Activated effector memory CD4-positive, alpha-beta T cell treated with Interleukin-2 at 50 U/mL for 16 hours (primary cell): ENCODE measurements around the gene HTRA1.
A peak's percentile ranks its signal among the peaks of the same experiment; 100 is the strongest.

ENCODE experiments used
- DNase-seq: peaks from one replicate; pipeline ENCODE4 v3.0.0-alpha.2; 2020

HTRA1 gene

DNA sequence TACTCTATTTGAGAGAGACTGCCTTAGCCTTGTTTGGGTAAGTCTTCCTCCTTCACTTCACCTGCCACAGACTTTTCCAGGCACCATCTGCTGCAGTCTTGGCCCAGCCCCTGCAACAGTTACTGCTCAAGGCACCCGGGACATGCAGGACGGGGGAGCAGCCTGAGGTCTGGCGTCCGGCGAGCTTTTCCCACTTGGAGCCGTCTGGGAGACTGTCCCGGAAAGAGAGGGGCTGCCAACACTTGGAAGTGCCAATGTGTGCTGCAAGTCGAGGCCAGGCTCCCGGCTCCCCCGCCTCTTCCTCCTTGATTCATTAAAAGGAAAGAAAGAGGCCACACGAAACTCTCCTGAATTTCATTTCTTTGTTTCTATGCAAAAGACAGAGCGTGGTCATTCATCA lies 13.7 kb downstream of the HTRA1 start:
- no peak for DNase-seq

DNA sequence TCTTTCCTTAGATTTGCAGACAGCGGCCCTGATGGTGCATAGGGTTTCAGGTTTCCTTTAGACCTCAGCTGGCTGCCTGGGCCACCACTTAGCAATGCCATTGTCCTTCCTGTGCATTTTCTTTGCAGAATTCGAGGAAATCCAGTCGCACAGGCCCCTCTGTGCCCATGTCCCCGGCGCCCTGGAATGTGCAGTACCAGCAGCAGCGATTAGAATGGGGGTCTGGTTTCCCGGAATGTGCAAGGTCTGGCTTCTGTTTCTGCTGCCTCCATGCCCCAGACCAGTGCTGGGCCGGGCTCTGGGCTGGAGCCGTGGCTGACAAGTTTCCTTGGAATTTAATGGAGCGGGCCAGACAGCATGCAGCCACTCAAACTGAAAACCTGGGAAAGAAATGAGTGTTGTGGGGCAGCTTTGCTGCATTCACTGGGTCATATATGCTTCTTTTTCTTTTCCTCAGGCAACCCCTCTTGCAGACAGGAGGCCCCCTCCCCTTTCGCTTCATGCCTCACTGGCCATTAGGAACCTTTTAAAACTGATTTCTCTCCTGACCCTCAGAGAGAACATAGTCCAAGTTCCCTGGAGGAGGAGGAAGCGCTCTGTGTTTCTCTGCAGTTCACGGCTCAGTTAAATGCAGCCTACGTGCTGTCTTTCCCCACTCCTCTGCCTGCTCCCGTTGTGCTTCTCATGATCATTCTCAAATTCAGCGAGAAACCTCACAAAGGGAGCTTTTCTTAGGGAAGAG lies 14.4 kb downstream of the HTRA1 start:
- no peak for DNase-seq

DNA sequence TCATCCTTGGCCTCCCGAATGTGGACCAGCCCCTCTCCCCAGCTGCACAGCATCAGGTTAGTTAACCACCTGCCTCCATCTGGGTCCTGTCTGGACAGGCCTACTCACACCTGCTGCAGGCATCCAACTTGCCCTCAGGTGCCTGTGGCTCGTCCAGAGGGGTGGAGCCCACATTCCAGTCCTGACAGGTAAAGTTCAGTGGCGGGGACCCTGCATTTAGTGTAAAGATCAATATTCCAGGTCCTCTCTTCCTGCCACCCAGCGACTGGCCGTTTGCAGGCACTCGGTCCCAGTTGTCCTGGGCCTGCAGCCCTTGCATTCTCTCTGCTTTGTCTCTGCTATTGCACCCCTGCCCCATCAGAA lies 15.0 kb downstream of the HTRA1 start:
- no peak for DNase-seq

DNA sequence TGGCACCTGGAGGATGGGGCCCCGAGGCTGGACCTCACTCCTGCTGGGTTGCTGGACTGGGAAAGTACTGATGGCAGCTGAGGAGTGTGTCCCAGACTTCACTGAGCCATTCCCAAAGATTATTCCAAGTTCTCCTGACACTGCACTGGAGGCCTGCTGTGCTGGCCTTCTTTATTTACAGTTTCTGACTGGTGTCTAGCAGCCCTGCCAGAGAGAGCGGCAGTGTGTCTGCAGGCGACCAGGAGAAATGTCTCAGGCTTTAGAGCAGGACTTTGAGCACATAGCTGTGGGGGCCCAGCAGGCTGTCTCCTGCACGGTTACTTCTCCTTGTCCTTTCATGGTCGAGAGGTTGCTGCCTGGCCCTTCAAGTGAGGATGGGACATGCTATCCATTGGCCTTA lies 16.1 kb downstream of the HTRA1 start:
- DNase-seq, result no peak

DNA sequence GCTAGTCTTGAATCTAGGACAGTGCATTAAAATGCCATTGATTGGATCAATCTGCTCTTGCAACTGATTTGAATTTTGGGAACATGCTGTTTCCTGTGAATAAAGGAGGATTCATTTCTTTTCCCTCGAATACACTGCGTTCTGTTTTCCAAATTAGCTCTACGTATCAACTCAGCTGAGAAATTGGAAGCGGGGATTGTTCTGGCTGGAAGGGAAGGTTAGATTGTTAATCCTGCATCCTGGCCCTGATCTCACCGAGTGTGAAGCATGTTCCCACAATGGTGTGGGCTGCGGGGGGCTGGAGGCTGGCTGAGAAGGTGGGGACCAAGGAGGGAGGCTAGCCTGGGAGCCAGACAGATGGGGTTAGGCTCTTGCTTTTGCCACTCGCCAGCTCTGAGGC lies 17.6 kb downstream of the HTRA1 start:
- no peak for DNase-seq

DNA sequence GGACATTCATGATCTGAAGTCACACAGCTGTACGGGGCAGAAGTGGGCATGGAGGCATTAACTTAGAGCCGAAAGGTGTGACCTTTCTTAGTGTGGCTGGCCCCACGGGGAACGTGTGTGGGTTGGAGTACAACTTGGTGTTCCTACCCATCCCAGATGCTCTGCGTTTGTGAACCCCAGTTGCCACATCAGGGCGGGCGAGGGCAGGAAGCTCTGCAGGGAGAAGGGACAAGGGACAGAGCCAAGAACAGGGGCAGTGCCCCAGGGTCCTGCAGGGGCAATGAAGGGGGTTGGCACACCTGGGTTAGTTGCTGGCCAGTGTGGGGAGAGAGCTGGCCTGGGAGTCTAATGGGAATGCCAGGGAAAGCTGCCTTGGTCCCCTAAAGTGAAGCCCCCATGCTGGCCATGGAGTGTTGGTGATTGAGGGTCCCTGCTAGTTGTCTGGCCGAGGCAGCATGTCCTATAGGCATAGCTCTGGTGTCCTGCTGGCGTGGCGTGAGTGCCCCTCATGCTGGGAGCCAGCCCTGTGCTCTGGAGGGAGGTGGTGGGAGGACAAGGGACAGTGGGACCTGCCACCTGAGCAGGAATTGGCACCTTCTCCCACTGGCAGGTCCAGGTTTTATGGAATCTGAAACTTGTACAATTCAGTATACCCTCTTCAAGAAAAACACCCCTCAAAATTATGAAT lies 18.9 kb downstream of the HTRA1 start:
- DNase-seq, result no peak

DNA sequence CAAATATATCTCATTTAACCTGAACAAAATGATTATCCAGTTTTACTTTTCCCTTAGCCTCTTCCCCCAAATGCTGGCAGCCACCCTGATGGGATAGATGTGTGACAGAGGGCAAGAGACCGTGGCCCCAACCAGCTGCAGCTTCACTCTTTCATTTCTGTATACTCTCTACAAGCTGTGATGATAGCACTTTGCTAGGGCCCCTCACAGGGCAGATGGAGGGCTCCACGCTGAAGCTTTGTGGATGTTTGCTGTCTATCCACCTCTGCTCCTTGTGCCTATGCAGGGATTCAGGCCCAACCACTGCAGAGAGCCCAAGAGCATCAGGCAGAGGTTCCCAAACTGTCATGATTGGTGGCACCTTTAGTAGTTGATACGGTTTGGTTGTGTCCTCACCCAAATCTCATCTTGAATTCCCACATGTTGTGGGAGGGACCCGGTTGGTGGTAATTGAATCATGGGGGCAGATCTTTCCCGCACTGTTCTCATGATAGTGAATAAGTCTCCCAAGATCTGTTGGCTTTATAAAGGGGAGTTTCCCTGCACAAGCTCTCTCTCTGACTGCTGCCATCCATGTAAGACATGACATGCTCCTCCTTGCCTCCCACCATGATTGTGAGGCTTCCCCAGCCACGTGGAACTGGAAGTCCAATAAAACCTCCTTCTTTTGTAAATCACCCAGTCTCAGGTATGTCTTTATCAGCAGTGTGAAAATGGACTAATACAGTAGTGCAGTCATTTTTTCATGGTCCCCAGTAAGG lies 20.1 kb downstream of the HTRA1 start:
- no peak for DNase-seq

DNA sequence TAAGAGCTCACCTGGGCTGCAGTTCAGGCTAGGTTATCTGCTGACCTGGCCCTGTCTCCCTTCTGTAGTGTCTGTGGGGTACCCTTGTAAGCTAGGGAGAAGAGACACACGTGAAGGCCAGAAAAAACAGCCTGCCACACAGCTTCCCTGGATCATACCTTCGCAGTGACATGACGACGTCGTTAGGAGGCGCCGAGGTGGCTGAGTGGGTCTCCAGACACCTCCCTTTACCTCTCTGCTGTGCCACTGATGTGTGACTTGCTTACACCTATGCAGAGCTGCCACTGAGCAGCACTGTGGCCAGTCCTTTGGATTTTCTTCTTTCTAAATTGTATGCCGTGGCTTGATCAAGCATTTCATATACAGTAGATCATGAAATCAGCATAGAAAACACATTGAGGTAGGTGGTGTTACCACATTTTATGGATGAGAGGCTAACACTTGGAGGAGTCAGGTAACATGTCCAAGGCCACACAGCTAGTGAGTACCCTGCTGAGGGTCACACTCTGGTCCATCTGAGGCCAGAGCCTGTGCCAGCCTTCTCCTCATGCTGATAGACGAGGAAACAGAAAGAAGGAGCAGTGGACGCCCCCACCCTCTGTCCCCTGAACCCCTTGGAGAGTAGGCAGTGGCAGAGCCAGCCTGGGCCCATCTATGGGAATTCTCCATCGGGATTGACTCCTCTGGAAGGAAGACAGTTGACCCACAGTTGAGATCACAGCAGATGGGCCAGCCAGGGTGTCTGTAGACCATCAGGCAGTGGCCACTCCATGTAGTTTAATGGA lies 23.1 kb downstream of the HTRA1 start:
- no peak for DNase-seq

DNA sequence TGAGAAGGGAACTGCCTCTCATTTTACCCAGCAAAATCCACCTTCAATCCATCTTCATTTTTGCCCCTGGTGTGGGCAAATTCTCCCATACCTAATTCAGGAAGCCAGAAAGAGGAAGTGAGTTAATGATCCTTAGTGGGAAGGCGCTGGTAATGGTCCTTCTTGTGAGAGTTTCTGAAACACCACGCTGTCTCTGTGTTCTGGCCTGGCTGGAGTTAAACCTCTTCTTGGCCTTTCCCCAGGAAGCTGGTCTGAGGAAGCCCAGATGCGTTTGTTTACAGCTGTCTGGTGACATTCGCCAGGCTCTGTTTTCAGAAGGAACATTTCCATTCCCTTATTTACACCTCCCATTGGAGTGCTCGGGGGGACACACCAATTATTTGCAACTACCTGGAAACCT lies 24.3 kb downstream of the HTRA1 start:
- DNase-seq, result no peak

DNA sequence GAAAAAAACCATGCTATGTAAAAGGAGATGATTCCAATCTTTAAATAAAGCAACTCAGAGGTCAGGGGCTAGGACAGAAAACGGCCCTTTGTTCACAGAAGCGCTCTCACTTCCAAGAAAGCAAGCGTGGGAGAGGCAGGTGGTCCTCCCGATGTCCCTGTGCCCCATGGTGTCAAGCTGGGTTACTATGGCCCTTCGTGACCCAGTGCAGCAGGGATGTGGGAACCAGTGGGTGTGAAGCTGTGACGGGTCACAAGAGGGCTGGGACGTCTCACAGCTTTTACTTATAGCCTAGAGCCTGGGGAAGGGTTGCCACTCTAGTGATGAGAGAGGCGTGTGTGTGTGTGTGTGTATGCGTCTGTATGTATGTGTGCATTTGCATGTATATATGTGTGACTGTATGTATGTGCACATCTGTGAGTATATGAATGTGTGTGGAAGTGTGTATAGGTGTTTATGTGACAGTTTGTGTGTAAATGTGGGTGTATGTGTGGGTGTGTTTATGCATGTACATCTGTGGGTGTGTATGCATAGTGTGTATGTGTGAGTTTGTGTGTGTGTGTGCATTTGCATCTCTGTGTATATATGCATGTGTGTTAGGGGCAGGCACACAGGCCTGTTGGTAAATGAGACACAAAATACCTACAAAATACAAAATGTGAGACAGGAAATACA lies 25.2 kb downstream of the HTRA1 start:
- no peak for DNase-seq

DNA sequence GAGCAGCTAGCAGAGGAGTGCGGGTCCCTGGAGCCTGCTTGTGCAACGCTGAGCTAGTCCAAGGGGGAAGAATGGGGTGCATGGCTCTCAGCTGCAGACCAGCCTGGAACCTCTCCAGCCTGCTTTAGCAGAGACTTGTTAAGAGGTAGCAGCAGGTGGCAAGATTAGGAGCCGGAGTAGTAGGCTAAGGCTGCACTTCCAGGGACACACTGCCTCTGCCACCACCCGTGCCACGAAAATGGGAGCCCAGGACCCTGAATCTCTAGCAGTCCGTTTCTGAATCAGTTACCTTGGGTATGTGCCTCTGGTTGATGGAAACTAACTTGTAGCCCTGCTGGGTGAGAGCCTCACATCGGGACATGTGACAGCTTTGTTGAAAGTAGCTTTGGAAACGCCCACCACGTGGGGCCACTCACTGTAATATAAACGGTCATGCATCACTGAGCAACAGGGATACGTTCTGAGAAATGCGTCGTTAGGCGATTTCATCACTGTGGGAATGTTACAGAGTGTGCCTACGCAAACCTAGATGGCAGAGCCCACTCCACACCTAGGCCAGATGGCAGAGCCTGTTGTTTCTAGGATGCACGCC lies 25.9 kb downstream of the HTRA1 start:
- no peak for DNase-seq

DNA sequence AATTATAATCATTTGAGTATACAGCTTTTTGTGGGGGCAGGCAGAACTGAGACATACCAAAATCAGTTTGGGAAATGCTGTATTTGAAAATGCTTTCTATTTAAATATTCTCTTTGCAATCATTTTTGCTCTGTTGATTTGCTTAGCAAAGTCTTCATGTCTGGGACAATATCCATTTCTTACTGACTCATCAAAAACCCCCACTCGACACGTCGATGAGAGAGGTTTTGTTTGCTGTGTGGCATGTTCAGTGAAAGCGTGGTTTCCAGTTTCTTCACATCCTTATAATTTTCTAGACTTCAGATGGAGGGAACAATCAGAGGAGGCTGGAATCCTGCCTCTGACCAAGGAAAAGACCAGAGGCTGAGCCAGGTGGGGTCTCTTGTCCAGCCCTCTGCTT lies 28.9 kb downstream of the HTRA1 start:
- DNase-seq, result no peak

DNA sequence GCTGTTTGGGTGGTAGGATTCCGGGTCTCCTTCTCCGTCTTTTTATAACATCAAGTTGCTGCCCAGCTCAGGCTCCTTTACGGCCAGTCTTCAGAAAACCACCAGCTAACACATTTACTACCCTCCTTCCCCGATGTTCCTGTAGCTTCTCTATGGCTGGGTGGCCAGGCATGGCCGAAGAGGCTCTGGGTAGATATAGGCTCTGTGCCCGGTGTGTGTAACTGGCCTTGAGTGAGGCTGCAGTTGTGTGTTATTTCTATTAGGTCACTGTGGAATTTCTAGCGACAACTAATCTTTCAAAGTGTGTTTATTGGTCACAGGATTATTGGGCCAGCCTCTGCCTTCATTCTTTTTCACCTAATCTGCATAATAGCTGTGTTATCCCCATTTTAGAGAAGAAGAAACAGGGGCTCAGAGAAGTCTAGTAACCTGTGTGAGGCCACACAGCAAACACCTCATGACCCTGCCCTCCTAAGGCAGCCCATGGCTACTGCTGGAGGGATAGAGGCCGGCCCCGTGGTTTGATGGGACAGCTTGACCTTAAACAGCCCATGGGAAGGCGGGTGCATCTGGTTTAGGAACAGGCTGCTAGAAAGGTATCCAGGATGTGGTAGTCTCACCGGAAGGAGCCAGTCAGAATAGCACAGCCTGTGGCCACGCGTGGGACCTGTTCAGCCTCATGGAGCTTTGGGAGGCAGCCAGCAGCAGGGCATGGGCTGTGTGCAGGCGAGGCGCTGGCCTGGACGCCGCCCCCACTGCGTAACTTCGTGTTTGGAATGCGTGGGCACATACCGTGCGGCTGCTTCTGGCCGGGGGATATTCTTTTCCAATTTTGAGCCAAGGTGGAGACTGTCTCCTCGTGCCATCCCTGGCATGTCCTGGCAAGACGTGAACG lies 29.7 kb downstream of the HTRA1 start:
- DNase-seq, result peak; percentile 33

DNA sequence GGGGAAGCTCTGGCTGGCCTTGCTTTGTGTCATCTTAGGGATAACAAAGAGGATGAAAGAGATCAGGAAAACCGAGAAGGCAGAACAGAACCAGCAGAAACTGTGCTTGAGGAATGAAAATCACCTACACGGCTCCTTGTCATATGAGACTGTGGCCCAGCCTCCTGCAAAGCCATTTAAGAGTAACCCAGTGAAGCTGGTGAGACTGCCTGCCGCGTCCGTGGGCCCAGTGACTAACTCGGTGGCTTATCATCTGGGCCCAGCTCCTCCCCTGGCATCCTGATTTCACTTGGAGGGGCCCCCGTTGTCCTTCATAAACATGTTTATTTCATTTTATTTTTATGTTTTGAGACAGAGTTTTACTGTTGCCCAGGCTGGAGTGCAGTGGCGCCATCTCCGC lies 30.7 kb downstream of the HTRA1 start:
- DNase-seq, result no peak

DNA sequence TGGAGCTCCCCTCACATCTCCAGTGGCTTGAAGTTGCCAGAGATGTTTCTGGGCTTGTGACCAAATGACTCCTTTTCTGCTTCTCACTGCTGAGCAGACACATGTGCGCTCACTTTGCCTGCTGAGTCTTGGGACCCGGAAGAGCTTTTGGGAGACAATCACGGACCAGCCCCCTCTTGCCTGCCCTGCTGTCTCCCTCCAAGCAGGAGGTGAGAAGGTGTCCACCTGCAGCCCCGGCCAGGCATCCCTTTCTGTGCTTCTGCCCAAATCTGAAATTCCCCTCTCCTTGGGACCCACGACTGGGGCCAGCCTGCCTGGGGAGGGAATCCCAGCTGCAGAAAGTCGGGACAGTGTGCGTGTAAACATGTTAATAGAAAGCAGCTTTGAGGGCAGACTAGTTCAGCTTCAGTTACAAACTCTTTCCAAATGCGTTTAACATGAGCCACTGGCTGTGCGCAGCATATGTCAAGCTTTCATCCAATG lies 31.7 kb downstream of the HTRA1 start:
- DNase-seq, result no peak

DNA sequence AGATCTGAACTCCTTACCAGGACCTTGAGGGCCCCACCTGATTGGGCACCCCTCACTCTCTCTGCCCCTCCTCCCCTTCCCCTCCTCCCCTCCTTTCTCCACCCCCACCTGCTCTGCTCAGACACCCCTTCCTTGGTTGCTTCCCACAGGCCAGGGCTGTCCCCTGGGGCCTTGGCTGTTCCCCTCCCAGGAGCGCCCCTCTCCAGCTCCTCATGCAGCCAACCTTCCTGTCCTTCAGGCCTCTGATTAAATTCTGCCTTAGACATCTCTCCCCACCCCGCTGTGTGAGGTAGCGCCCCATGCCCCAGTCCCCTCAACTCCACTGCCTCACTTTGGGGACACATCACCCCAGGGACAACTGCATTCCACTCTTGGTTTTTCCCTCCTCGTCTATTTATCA lies 32.4 kb downstream of the HTRA1 start:
- DNase-seq, result no peak

DNA sequence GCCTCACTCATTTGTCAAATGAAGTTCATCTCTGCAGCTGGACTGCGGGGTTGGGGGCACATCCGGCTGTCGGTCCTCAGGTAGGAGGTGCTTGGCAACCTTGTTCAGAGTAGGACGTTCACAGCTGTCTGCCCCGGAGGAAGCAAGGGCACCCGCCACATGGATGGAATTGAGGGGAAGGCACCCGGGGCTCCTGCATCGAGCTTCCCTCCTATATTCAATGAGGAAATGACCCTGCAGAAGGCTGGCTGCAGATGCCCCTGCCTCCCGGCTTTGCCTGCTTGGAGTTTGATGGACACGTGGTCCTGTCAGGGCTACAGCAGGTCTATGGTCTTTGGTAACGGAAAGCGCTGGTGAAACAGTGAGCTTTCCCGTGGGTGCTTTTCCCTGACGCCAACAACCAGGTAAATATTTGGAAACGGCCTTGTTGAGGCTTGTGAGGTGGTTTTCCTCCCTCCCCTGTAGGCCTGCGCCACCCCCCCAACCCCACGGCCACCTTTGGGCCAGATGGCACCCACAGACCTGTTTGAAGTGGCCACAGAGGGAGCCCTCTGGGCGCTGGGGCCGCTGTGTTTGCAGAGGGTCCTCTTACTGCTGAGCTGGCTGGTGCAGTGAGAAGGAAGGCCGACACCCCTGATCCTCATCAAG lies 32.9 kb downstream of the HTRA1 start:
- no peak for DNase-seq

DNA sequence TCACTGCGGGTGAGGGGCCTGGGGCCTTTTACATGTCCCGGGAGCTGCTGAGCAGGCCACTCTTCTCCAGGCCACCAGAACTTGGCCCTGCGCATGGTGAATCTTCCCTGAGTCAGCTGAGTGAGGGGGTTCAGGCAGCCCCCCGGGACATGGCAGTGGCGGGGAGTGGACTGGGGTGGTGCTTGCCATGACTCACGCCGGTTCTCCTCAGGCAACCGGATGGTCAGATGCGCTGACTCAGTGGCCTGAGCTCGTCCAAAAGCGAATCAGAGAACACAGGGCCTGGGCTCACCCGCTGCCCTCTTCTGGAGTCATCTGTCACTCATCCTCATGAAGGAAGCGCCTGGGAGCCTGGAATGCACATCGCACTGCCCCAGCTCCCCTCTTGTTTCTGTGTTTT lies 33.5 kb downstream of the HTRA1 start:
- DNase-seq, result no peak

DNA sequence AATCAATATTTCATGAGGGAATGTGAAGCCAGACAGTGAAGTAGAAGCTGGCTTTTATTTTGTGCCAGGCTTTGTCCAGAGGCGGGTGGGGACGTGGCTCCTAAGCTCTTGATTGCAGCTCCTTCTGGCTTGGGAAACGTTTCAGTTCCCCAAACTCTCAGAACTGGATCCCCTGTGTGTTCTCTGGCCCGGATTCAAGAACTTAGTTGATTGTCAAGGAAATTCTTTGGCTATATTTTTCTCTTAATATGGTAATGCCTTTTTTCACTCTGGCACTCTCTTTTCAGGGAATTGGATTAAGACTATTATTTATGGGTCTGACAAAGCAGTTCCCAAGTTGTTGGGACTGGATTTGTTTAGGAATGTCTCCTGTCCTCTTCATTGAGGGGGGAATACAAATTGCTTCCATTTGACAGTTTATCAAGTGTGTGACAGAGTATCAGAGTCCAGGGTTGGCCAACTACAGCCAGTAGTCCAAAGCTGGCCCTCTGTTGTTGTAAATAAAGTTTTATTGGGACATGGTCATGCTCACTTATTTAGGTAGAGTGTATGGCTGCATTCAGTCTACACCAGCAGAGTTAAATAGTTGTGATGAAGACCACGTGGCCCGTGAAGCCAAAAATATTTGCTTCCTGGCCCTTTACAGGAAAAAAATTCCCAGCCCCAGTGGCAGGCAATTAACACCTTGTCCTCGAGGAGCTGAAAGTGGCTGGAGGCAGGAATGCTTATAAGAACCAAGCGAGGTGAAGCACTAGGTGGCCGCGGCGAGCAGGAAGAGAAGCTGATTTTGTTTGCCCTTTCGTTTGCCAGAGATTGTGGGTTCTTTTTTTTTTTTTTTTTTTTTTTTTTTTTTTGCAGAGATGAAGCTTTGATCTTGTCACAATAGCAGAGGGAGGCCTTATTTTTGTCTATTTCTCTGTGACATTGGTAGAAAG lies 34.3 kb downstream of the HTRA1 start:
- DNase-seq, result peak; percentile 22
